ENCODE data around the gene H2AZ2.

Gene H2AZ2

GRCh38 chr7:44784364-44784763 lies 63.5 kb downstream of the H2AZ2 start:
- no peak for DNase-seq
- no peak for ATAC-seq

GRCh38 chr7:44783407-44783806 lies 64.5 kb downstream of the H2AZ2 start:
- no peak for DNase-seq
- ATAC-seq: no peak

- DNase-seq (no peak), ATAC-seq (no peak)
Observed at GRCh38 chr7:44782460-44782859, 65.4 kb downstream of the H2AZ2 start.
